DND-41 (cell line): ENCODE results near the gene GSG1L.

Experiments used
- ATAC-seq: fragments of 200-7000 bp; cut with Tn5 transposase; 3 replicates; pipeline ENCODE4 v1.9.1; 2021; ENCODE audit warnings: low read depth; ENCODE audit not compliant: insufficient read depth
- DNase-seq: peaks from one replicate; pipeline ENCODE4 v3.0.0-alpha.2; 2020
- H2AFZ ChIP-seq: 2 replicates; pipeline ENCODE4 v1.6.0; 2012; ENCODE audit warnings: low read depth, low read length
- H3K27ac ChIP-seq: 2 replicates; pipeline ENCODE4 v1.5.1; 2012; ENCODE audit warnings: low read length, inconsistent platforms
- H3K27me3 ChIP-seq: fragments of 200-600 bp; sonication (generic); 2 replicates; pipeline ENCODE4 v1.6.0; 2012; ENCODE audit warnings: low read length, mild to moderate bottlenecking, inconsistent platforms; ENCODE audit not compliant: insufficient read depth, poor library complexity
- H3K36me3 ChIP-seq: 2 replicates; pipeline ENCODE4 v1.5.1; 2012; ENCODE audit warnings: low read length, inconsistent platforms; ENCODE audit not compliant: insufficient read depth
- H3K4me1 ChIP-seq: 2 replicates; pipeline ENCODE4 v1.5.1; 2012; ENCODE audit warnings: mild to moderate bottlenecking, low read length; ENCODE audit not compliant: insufficient read depth
- H3K4me2 ChIP-seq: 2 replicates; pipeline ENCODE4 v1.6.0; 2012; ENCODE audit warnings: mild to moderate bottlenecking, moderate library complexity, low read length, inconsistent platforms; ENCODE audit not compliant: insufficient read depth
- H3K4me3 ChIP-seq, 2 experiments: fragments of 200-600 bp in 1 of 2; shearing (Covaris generic) in 1 of 2; 2 replicates each; pipeline ENCODE4 v1.5.1; 2012 to 2016; ENCODE audit warnings: inconsistent platforms in 2 of 2, low read length in 2 of 2, mild to moderate bottlenecking in 2 of 2, low read depth in 1 of 2, moderate library complexity in 1 of 2
- H3K79me2 ChIP-seq: 2 replicates; pipeline ENCODE4 v1.6.0; 2012; ENCODE audit warnings: low read length, inconsistent platforms; ENCODE audit not compliant: insufficient read depth
- H3K9ac ChIP-seq: 2 replicates; pipeline ENCODE4 v1.6.0; 2012; ENCODE audit warnings: low read depth, mild to moderate bottlenecking, inconsistent platforms, low read length, moderate library complexity
- H3K9me3 ChIP-seq: 2 replicates; pipeline ENCODE4 v1.5.1; 2012; ENCODE audit warnings: low read length, moderate library complexity, mild to moderate bottlenecking, inconsistent platforms; ENCODE audit not compliant: insufficient read depth, severe bottlenecking
- H4K20me1 ChIP-seq: 2 replicates; pipeline ENCODE4 v1.6.0; 2012; ENCODE audit warnings: low read length; ENCODE audit not compliant: insufficient read depth
- CTCF ChIP-seq: IDR thresholded peaks from 2 replicates; pipeline ENCODE4 v1.5.1; 2012; ENCODE audit warnings: borderline replicate concordance, low read length, moderate library complexity, mild to moderate bottlenecking; ENCODE audit not compliant: poor library complexity, severe bottlenecking; ENCODE audit errors: extremely low read depth
- EZH2 ChIP-seq: IDR thresholded peaks from 3 replicates; pipeline ENCODE4 v1.6.1; 2012; ENCODE audit warnings: borderline replicate concordance, low read depth, mild to moderate bottlenecking, moderate library complexity, low read length, inconsistent platforms; ENCODE audit not compliant: severe bottlenecking

The GSG1L gene

DNA sequence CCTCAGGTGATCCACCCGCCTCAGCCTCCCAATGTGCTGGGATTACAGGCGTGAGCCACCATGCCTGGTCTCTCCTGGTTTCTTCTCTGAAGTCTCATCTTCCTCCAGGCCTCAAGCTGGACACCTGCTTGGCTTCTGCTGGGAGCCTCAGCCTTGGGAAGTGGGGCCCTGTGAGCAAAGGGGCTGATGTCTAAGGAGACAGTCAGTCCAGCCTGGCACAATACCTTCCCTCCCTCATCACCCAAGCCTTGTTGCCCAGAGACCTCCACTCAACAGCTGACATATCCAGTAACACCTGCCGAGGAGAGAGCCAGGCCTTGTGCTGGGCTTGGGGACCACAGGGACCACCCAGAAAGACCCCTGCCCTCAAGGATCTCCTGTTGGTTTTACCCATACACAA is 251.6 kb downstream of the GSG1L start:
- H3K27ac ChIP-seq, result no peak overlapping the region
- no peak for DNase-seq
- ATAC-seq, result no peak
- H3K4me3 ChIP-seq, result no peak overlapping the region
- no peak overlapping the region for H3K9ac ChIP-seq
- no peaks in the 10 kb centered on the region for H3K9me3 ChIP-seq
- H3K4me1 ChIP-seq, result no peaks in the 10 kb centered on the region
- H3K36me3 ChIP-seq, result no peaks in the 10 kb centered on the region
- TF ChIP-seq EZH2 (no peak), CTCF (no peak)
- no peaks in the 10 kb centered on the region for H4K20me1 ChIP-seq
- no peaks in the 10 kb centered on the region for H3K27me3 ChIP-seq
- H3K4me2 ChIP-seq, result no peak overlapping the region
- H3K79me2 ChIP-seq, result no peaks in the 10 kb centered on the region
- H2AFZ ChIP-seq, result no peak overlapping the region

GRCh38 chr16:27806986-27807385 is 256.5 kb downstream of the GSG1L start:
- no peaks in the 10 kb centered on the region for H4K20me1 ChIP-seq
- H3K9ac ChIP-seq, result no peak overlapping the region
- TF ChIP-seq CTCF (no peak), EZH2 (no peak)
- H3K27me3 ChIP-seq, result no peaks in the 10 kb centered on the region
- no peak overlapping the region for H3K4me2 ChIP-seq
- ATAC-seq (no peak), DNase-seq (no peak)
- H3K4me1 ChIP-seq, result no peaks in the 10 kb centered on the region
- no peaks in the 10 kb centered on the region for H3K36me3 ChIP-seq
- no peaks in the 10 kb centered on the region for H3K79me2 ChIP-seq
- no peak overlapping the region for H3K27ac ChIP-seq
- no peak overlapping the region for H3K4me3 ChIP-seq
- H3K9me3 ChIP-seq, result no peaks in the 10 kb centered on the region
- H2AFZ ChIP-seq, result no peak overlapping the region

DNA sequence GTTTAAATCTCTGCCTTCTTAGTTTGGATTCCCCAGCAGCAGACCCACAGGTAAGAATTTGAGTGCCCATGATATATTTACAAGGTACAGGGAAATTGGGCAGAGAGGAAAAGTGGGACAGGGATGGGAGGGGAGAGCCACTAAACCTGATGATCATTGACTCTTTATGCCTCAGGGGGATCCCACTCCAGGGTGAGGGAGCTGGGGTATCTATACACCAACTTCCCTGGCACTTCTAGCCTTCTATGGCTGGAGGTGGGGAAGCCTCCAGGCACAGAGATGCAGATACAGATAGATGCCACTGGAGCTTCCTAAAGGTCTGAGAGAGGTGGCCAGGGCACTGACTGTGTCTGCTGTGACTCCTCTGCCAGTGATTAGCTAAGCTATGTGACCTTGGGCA is 257.1 kb downstream of the GSG1L start:
- Histone ChIP-seq H2AFZ (no peak overlapping the region), H3K27me3 (no peaks in the 10 kb centered on the region), H3K4me3 (no peak overlapping the region), H3K27ac (no peak overlapping the region), H4K20me1 (no peaks in the 10 kb centered on the region), H3K4me1 (no peaks in the 10 kb centered on the region), H3K4me2 (no peak overlapping the region), H3K79me2 (no peaks in the 10 kb centered on the region), H3K9ac (no peak overlapping the region), H3K36me3 (no peaks in the 10 kb centered on the region), H3K9me3 (no peaks in the 10 kb centered on the region)
- TF ChIP-seq CTCF, result no peak
- no peak for TF ChIP-seq EZH2
- DNase-seq (no peak), ATAC-seq (no peak)

- Histone ChIP-seq H3K9ac (no peak overlapping the region), H4K20me1 (no peaks in the 10 kb centered on the region), H3K27ac (no peak overlapping the region), H2AFZ (no peak overlapping the region), H3K4me2 (no peak overlapping the region), H3K4me3 (no peak overlapping the region), H3K4me1 (no peaks in the 10 kb centered on the region), H3K79me2 (no peaks in the 10 kb centered on the region), H3K9me3 (no peaks in the 10 kb centered on the region), H3K27me3 (no peaks in the 10 kb centered on the region), H3K36me3 (no peaks in the 10 kb centered on the region)
- ATAC-seq (no peak), DNase-seq (no peak)
- TF ChIP-seq EZH2 (no peak), CTCF (no peak)
Observed at GRCh38 chr16:27805828-27806351, 257.6 kb downstream of the GSG1L start.
